ENCODE measurements around the gene ARRB2.

The ARRB2 gene

GRCh38 chr17:4721203-4722135 is 11.0 kb downstream of the ARRB2 start:
- DNase-seq (ENCODE audit: extremely low spot score), result no peak
- CTCF ChIA-PET, result no interaction called here
- TF ChIP-seq ZNF384 (IDR thresholded peaks at IDR 0.05) (no peak), PKNOX1 (IDR thresholded peaks at IDR 0.05) (no peak), FOXA1 (IDR thresholded peaks at IDR 0.05) (no peak), HDGF (IDR thresholded peaks at IDR 0.05; ENCODE audit: borderline replicate concordance) (no peak), NFRKB (IDR thresholded peaks at IDR 0.05) (no peak), SP1 (IDR thresholded peaks at IDR 0.05) (no peak), SUZ12 (IDR thresholded peaks at IDR 0.05) (no peak), BHLHE40 (IDR thresholded peaks at IDR 0.05; ENCODE audit: borderline replicate concordance) (no peak)
- POLR2A ChIA-PET, result interaction anchor here (1.0 to 1.6 kb wide), 2 partner anchors 9 to 12 kb away, joined by 5 read pairs; partner anchors contain the start of gene MED11

DNA sequence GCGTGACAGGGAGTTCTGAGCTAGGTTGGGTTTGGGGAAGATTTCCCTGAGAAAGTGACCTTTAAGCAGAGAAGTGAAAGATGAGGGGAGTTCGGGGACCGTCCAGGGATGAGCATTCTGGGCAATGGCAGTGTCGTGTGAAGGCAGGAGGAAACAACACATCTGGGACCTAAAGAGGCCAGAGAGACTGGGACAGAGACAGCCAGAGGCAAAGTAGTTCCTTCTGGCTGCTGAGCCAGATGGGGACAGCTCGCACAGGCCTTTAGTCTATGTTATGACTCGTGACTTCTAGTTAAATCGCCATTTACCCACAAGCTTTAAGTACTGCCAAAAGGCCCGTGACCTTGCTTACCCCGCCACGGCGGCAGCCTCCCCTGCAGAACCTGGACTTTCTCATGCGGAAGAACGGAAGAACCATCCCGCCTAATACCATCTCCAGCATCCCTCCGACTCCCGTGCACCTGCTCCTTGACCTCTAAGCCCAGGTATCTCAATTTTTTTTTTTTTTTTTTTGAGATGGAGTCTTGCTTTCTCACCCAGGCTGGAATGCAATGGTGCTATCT is 12.3 kb downstream of the ARRB2 start:
- DNase-seq (ENCODE audit: extremely low spot score), result no peak
- CTCF ChIA-PET, result interaction anchor here (0.6 kb wide), 1 partner anchor 156 kb away, joined by 3 read pairs; no protein-coding TSS in a partner anchor
- TF ChIP-seq FOXM1 (IDR thresholded peaks at IDR 0.05; ENCODE audit: borderline replicate concordance) (no peak), L3MBTL2 (conservative IDR thresholded peaks at IDR 0.05) (no peak), ARNT (IDR thresholded peaks at IDR 0.05) (no peak)
- POLR2A ChIA-PET, result interaction anchor here (1.6 kb wide), 1 partner anchor 13 kb away, joined by 5 read pairs; no protein-coding TSS in a partner anchor

DNA sequence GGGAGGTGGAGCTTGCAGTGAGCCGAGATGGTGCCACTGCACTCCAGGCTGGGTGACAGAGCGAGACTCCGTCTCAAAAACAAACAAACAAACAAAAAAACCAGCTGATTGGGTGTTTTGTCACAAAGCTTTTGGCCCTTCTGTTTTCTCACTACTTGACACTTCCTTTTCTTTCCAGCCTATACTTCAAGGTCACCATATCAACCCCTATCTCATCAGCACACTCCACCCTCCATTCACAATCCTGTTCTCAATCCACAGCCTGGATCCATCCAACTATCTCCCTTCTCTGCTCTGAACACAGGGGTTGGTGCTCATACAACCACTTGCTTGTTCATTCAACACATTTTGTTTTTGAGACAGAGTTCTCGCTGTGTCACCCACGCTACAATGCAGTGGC is 14.2 kb downstream of the ARRB2 start:
- ChIA-PET POLR2A (interaction anchor here (1.2 kb wide), 1 partner anchor 13 kb away, joined by 4 read pairs; no protein-coding TSS in a partner anchor), CTCF (no interaction called here)

GRCh38 chr17:4725646-4726310 is 15.3 kb downstream of the ARRB2 start:
- ChIA-PET POLR2A (interaction anchor here (1.2 to 1.3 kb wide), 2 partner anchors 16 to 64 kb away, joined by 4 to 5 read pairs; partner anchors contain the start of genes ARRB2 and GLTPD2), CTCF (no interaction called here)
- TF ChIP-seq HDGF (IDR thresholded peaks at IDR 0.05; ENCODE audit: borderline replicate concordance) (no peak), ELF4 (IDR thresholded peaks at IDR 0.05) (no peak), SUZ12 (IDR thresholded peaks at IDR 0.05) (no peak), PKNOX1 (IDR thresholded peaks at IDR 0.05) (no peak), FOXK2 (IDR thresholded peaks at IDR 0.05) (no peak), FOXA1 (IDR thresholded peaks at IDR 0.05) (no peak), FOXM1 (IDR thresholded peaks at IDR 0.05; ENCODE audit: borderline replicate concordance) (no peak), L3MBTL2 (conservative IDR thresholded peaks at IDR 0.05) (no peak), ZNF384 (IDR thresholded peaks at IDR 0.05) (no peak), CTBP1 (IDR thresholded peaks at IDR 0.05; ENCODE audit: borderline replicate concordance) (no peak), LEF1 (IDR thresholded peaks at IDR 0.05; ENCODE audit: borderline replicate concordance) (no peak), NFRKB (IDR thresholded peaks at IDR 0.05) (no peak), TARDBP (IDR thresholded peaks at IDR 0.05) (no peak), SP1 (IDR thresholded peaks at IDR 0.05) (no peak), ARNT (IDR thresholded peaks at IDR 0.05) (no peak), BHLHE40 (IDR thresholded peaks at IDR 0.05; ENCODE audit: borderline replicate concordance) (no peak)
- DNase-seq (ENCODE audit: extremely low spot score), result no peak

More for the DNA sequence above, 14.2 kb downstream of the ARRB2 start:
- TF ChIP-seq ELF4 (IDR thresholded peaks at IDR 0.05), result no peak
- no peak for TF ChIP-seq TARDBP (IDR thresholded peaks at IDR 0.05)
- no peak for TF ChIP-seq LEF1 (IDR thresholded peaks at IDR 0.05; ENCODE audit: borderline replicate concordance)
- TF ChIP-seq FOXA1 (IDR thresholded peaks at IDR 0.05), result no peak
- no peak for TF ChIP-seq FOXM1 (IDR thresholded peaks at IDR 0.05; ENCODE audit: borderline replicate concordance)
- TF ChIP-seq NFRKB (IDR thresholded peaks at IDR 0.05), result no peak
- TF ChIP-seq PKNOX1 (IDR thresholded peaks at IDR 0.05), result no peak
- TF ChIP-seq SP1 (IDR thresholded peaks at IDR 0.05), result no peak
- TF ChIP-seq ZNF384 (IDR thresholded peaks at IDR 0.05), result no peak
- no peak for TF ChIP-seq L3MBTL2 (conservative IDR thresholded peaks at IDR 0.05)
- no peak for TF ChIP-seq FOXK2 (IDR thresholded peaks at IDR 0.05)
- TF ChIP-seq HDGF (IDR thresholded peaks at IDR 0.05; ENCODE audit: borderline replicate concordance), result no peak
- no peak for TF ChIP-seq ARNT (IDR thresholded peaks at IDR 0.05)
- no peak for TF ChIP-seq CTBP1 (IDR thresholded peaks at IDR 0.05; ENCODE audit: borderline replicate concordance)
- TF ChIP-seq SUZ12 (IDR thresholded peaks at IDR 0.05), result no peak
- no peak for DNase-seq (ENCODE audit: extremely low spot score)

- POLR2A ChIA-PET, result interaction anchor here (1.7 kb wide), 1 partner anchor 16 kb away, joined by 3 read pairs; no protein-coding TSS in a partner anchor
- TF ChIP-seq L3MBTL2 (conservative IDR thresholded peaks at IDR 0.05) (no peak), CTBP1 (IDR thresholded peaks at IDR 0.05; ENCODE audit: borderline replicate concordance) (no peak), HDGF (IDR thresholded peaks at IDR 0.05; ENCODE audit: borderline replicate concordance) (no peak), FOXM1 (IDR thresholded peaks at IDR 0.05; ENCODE audit: borderline replicate concordance) (no peak), FOXA1 (IDR thresholded peaks at IDR 0.05) (no peak), FOXK2 (IDR thresholded peaks at IDR 0.05) (no peak), SUZ12 (IDR thresholded peaks at IDR 0.05) (no peak), LEF1 (IDR thresholded peaks at IDR 0.05; ENCODE audit: borderline replicate concordance) (no peak), ELF4 (IDR thresholded peaks at IDR 0.05) (no peak), BHLHE40 (IDR thresholded peaks at IDR 0.05; ENCODE audit: borderline replicate concordance) (no peak), ARNT (IDR thresholded peaks at IDR 0.05) (no peak), PKNOX1 (IDR thresholded peaks at IDR 0.05) (no peak), NFRKB (IDR thresholded peaks at IDR 0.05) (no peak), SP1 (IDR thresholded peaks at IDR 0.05) (no peak), TARDBP (IDR thresholded peaks at IDR 0.05) (no peak), ZNF384 (IDR thresholded peaks at IDR 0.05) (no peak)
- CTCF ChIA-PET, result interaction anchor here (0.7 kb wide), 1 partner anchor 259 kb away, joined by 3 read pairs; the partner anchor contains the start of gene CAMTA2
- no peak for DNase-seq (ENCODE audit: extremely low spot score)
Measured at GRCh38 chr17:4728124-4728523, 17.7 kb downstream of the ARRB2 start.

Data from HEK293T (cell line).